HG03378 (cell line): Measurements from ENCODE around the gene CARNS1.

Experiments used
- ATAC-seq: cut with Tn5 transposase; IDR thresholded peaks from one replicate; pipeline ENCODE4 v1.9.1; 2021; ENCODE audit warnings: mild to moderate bottlenecking, moderate library complexity; ENCODE audit not compliant: unreplicated experiment

CARNS1 gene

GRCh38 chr11:67428052-67429001, 12.8 kb downstream of the CARNS1 start, which contains the start of gene RPS6KB2:
Gene RPS6KB2, plus strand, starts transcription at chr11:67428494. Its CDS starts 52 bp downstream, at chr11:67428546.
- ATAC-seq, result peak; percentile 72

GRCh38 chr11:67429038-67429668, 13.7 kb downstream of the CARNS1 start:
- no peak for ATAC-seq

GRCh38 chr11:67429722-67430121, 14.2 kb downstream of the CARNS1 start:
- ATAC-seq, result no peak

GRCh38 chr11:67431346-67432249, 16.1 kb downstream of the CARNS1 start:
- ATAC-seq, result no peak

- no peak for ATAC-seq
Observed at GRCh38 chr11:67432655-67433349, 17.3 kb downstream of the CARNS1 start.

- no peak for ATAC-seq
Observed at GRCh38 chr11:67433536-67434394, 18.3 kb downstream of the CARNS1 start.

- no peak for ATAC-seq
Observed at GRCh38 chr11:67434395-67434881, 19.0 kb downstream of the CARNS1 start.

GRCh38 chr11:67435031-67435726, 19.7 kb downstream of the CARNS1 start:
- no peak for ATAC-seq

GRCh38 chr11:67435727-67436458, 20.4 kb downstream of the CARNS1 start:
- no peak for ATAC-seq

- ATAC-seq, result no peak
Observed at GRCh38 chr11:67436459-67437081, 21.1 kb downstream of the CARNS1 start.

- no peak for ATAC-seq
Observed at GRCh38 chr11:67437082-67437808, 21.8 kb downstream of the CARNS1 start, which contains the start of gene PTPRCAP. Gene PTPRCAP, minus strand, starts transcription at chr11:67437682. Its CDS starts 63 bp downstream, at chr11:67437619.

GRCh38 chr11:67437809-67438157, 22.3 kb downstream of the CARNS1 start:
- ATAC-seq, result no peak

- ATAC-seq, result no peak
Observed at GRCh38 chr11:67438158-67438902, 22.9 kb downstream of the CARNS1 start.

GRCh38 chr11:67439321-67440228, 24.1 kb downstream of the CARNS1 start:
- ATAC-seq, result no peak
